DMS53 (cell line): ENCODE results near the gene RARG.

Experiments
- DNase-seq: peaks from one replicate; lab custom pipeline; 2025; lab: John Stamatoyannopoulos, UW

The RARG gene

DNA sequence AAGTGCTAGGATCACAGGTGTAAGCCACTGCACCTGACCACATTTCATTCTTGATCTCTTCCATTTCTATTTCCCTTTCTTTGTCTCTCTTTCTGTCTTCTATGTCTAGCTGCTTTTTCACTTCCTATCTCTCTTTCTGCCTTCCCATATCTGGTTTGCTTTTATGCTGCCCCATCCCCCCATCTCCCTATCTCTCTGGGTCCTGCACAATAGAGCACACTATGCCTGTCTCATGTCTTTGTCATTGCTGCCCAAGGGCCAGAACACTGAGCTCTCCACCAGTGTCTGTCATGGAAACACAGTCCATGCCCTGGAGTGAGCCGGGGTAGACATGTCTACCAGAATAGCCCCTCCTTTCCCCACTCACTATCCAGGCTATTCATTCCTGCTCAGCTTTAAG is 12.3 kb upstream of the RARG start:
- DNase-seq = no peak

DNA sequence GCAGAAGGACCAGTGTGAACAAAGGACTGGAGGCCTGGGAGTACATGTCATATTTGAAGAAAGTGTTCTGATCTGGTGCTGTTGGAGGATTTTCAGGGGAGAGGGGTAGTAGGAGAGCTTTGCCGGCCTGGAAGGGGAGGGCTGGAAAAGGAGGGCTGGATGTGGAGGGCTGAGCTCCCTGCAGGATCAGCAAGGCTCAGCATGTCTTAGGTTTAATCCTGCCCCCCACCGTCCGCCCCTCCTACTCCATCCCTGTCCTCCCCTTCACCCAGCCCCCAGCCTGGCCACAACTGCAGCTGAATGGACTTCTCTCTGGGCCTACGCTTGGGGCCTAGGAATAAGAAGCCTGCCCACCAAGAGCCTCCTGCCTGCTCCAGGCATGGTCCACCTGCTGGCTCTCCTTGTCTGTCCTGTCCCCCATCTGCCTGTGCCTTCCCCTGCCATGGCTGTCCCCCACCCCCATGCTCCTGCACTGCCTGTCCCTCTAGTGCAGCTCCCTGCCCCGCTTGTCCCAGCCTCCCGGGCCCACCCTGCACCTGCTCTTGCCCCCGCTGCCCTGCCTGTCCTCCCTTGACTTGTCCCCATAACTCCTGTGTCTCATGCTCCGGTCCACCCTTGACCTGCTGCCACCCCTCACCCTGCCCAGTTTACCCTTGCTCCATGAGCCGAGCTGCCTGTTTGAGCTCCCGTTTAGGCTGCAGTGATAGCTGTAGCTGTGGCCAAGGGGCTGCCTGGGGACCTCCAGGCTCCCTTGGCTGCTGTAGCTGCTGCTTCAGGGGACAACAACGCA is 9.8 kb upstream of the RARG start:
- DNase-seq = no peak

DNA sequence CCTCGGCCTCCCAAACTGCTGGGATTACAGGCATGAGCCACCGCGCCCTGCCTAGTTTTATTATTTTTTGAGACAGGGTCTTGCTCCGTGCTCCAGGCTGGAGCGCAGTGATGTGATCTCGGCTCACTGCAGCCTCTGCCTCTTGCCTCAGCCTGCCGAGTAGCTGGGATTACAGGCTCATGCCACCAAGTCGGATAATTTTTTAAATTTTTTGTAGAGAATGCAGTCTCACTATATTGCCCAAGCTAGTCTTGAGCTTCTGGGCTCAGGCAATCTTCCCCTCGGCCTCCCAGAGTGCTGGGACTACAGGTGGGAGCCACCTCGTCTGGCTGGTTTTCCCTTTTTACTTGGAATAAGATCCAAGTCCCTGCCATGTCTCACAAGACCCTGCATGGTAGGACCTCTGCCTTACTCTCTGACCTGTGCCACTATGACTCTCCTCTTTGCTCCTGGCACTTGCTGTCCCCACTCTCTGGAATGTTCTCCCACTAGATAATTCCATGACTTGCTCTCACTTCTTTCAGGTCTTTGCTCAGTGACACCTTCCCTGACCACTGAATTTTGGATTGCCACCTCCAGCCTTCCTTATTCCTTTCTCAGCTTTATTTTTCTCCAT is 7.7 kb upstream of the RARG start:
- DNase-seq = no peak

DNA sequence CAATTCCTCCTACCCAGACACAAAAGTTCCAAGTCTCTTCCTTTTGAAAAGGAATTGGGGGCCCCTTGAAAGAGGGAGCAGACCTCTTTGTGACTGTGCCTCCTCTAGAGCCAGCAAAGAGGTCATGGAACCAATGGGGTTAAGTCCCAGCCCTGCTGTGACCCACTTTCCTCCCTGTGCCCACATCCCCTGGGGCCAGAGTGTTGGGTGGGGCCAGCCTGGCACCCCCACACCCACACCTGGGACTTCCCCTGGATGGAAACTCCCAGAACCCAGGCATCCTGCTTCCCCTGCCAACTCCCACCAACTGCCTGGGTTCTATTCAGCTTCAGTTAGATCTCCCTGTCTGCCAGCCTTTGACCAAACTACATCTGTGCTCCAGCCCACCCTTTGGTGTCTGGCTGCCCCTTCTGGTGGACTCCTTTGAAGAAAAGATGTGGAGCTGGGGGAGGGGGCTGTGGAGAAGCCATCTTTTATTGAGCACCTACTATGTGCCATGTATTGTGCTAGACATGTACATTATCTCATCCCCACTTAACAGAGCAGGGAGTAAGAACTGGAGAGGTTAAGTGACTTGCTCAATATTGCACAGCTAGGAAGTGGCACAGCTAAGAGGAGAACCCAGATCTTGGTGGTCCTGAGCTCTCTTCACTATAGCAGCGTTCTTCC is 4.6 kb upstream of the RARG start:
- DNase-seq = no peak

DNA sequence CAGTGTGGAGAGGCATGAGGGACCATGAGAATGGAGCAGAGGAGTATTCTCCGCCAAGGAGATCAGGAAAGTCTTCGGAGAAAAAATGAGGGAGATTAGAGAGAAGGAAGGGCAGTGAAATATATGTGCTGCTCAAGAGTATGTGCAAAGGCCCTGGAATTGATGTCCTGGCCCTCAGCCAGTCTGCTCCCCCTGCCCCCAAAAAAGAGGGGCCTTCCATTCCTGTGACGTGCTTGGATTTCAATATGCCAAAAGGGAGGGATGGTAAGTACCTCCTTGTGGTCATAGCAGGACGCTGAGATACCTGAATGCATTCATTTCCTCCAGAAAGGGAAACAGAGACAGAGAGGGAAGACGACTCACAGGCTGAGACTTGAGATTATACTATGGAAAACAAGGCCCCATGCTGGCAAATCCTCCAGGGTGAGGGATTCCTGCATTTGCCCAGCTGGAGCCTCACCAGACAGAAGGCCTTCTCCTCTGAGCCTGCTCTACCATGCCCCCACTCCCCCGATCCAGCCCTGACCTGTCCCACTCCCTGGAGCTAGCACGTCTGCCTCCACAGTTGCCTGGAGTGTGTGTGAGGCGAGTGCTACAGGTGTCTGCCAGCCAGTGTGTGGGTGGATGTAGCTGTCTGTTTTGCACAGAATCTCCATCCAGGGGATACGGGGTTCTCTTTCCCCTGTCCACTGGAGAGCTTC is 3.9 kb upstream of the RARG start:
- no peak for DNase-seq

DNA sequence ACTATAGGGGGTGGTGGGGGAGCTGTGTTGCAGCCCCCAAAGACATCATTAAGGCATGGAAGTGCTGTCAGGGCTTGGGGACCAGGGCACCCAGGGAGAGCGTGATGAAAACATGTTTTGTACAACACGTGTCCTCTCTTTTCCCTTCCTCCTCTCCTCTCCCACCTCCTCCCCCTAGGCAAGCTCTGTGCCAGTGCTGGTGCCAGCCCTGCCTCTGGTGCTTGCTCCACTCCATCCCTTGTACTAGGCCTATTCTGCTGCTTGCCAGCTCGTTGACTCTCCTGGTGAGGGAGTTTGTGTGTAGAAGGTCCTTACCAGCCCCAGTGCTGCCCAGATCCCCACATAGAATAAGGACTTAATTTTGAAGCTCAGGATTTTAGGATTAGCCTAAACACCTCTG is 3.2 kb upstream of the RARG start:
- no peak for DNase-seq

DNA sequence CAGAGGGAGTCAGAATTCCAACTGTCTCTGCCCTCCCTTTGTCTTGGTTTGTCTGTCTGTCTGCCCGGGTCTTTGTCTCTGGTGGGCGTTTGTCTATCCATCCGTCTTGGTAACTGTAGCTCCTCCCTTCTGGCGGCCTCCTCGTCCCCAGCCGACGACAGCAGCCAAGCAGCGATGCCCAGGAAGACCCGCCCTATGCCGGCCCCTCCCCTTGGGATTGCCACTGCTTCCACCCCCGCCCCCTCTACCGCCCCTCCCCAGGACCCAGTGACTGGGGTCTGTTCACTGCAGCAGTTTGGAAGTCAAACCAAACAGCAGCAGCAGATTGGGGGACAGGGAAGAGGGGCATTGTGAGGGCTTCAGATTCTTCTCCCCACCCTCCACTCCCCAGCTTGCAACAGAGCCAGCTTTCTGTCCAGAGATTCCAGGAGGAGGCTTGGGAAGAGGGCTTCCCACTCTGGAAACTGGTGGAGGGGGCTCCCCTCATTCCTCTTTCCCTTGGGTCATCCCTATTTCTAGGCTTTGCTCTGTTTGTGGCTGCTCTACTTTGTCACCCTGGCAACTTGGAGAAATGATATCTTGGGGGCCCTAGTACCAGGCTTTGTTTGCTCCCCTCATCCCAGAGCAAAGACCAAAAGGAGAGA is 2.4 kb upstream of the RARG start:
- no peak for DNase-seq

DNA sequence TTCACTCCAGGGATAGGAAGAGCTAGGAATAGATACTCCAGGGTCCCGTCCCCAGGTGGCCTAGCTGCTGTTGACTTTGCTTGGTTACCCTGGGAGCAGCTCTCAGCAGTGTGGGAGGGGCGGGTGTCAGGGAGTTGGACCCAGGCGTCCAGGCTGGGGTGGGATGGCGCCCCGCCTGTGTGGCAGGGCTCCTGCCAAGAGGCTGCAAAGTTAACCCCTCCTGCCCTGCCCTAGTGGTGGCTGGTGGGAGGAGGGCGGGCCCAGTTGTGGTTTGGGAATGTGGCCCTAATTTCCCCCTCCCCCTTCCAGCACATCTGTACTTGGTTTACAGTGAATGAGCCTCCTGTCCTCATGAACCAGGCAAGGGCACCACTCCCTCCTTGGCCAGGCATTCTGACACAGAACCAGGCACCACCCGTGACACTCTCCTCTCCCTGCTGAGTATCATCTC is 1.7 kb upstream of the RARG start:
- no peak for DNase-seq

DNA sequence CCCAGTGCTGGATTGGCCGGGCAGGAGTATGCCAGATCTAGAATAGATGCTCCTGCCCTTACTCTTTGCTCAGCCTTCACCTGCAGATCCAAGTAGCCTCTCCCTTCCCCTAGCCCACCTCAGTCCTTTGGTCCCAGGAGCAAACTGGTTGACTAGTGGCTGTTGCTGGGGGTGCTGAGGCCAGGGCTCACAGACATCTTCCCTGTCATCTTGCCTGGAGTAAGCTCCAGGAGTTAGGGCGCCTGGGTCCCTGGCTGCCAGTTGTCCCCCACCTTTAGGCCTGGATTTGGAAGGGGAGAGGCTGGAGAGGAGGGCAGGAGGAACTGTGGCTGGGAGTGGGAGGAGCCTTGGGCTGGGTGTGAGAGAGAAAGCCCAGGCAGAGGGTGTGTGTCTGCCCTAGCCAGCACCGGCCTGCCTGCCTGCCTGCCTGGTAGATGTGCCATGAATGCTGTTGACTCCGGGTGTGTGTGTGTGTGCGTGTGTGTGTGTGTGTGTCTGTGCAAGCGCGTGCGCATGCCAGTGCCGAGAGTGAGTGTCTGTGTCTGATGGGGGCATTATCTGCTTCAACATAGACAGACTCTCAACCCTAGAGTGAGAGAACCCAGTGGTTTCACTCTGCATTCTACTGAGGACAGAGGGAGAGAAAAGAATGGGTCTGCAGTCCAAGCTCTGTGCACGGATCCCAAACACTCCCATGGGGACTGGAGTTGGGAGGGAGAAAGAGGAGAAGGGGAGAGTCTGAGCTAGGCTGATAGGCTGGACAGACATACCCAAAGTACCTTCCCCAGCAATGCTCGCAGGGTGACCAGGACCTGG is 845 bp upstream of the RARG start:
- DNase-seq = peak; percentile 68

DNA sequence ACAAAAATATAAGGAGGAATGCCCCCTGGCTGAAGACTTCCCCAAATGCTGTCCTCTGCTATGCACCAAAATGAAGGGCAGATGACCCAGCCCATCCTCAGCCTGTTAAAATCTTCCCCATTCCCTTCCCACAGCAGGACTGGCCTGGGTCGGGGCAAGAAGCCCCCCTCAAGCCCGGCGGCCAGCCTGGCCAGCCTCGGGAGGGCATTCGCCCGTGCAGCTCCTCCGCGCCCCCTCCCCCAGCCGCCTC is 413 bp downstream of the RARG start:
- DNase-seq = no peak

DNA sequence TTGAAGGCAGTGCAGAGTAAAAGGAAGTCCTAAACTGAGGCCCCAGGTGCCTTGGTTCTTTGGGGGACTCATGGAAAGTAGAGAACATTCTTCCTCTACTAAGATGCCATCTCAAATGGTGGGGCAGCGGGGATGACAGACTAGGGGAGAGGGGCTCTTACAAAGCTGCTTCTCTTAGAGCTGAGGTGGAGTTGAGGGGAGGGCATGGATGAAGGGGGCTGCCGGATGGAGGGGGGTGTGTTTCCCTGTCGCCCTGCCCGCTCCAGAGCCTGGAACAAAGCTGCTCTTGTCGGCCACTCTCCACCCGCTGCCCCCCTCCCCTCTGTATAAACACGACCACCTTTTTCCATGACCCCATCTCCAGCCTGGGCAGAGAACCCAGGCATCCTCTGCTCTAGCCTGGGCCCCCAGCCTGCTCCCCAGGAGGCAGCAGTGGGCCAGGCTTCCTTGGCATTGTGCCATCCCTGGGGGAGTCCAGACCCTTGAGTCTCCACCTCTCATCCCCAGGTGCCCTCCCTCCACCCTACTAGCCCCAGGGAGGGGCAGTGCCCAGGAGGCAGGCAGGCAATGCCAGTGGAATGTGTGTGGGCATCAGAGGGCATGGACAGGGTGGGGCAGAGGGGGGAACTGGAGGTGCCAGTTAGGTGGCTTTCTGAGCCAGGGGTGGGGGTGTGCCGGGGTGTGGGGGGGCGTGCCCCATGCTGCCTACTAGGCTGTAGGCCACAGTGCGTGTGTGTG is 1.7 kb downstream of the RARG start:
- DNase-seq = no peak

DNA sequence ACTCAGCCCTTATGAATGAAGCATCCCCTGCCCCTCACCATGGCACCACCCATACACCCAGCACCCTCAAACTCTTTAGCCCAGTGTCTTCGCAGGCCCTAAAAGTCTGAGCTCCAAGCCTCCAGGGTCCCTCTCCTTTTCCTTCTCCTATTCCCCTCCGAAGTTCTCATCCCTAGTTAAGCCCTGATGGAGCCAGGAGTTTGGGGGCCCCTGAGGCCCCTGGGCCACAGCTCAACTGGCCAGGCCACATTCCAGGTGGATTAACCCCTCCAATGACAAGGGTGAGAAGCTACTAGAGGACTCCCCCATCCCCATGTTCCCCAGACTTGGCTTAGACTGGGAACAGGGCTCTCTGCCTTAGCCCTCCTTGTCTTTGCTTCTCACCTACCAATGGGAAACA is 2.6 kb downstream of the RARG start:
- DNase-seq = no peak

DNA sequence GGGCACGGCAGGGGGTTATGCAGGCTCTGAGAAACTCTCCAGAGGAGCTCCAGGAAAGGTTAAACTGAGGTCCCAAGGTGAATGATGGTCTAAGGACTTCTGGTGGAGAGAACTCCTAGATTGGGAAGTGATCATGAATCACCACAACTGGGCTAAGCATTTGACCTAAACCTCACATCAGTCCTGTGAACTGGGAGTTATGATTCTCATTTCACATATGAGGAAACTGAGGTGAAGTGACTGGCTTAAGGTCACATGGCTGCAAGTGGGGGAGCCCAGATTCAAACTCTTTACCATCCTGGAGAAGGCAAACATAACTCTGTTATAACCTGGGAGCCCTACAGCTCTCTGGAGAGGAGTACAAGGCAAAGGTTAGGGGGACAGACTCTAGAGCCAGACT is 4.2 kb downstream of the RARG start:
- no peak for DNase-seq

DNA sequence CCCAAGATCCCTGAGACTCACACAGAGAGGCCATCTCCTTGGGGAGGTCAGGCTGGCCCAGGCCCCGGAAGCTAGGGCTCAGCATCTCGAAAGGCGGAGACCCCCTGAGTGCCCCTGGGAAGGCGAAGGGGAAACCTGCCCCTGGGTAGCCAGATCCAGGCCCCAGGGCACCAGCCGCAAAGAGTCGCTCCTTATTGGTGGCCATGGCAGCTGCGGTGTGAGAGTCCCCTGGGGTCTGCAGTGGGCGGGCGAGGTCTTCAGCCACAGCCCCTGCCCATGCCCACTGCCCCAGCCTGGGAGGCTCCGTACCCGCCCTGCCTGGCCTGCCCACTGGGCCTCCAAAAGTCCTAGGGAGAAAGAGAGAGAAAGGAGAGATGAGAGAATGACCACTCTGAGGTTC is 4.7 kb downstream of the RARG start:
- DNase-seq = no peak

DNA sequence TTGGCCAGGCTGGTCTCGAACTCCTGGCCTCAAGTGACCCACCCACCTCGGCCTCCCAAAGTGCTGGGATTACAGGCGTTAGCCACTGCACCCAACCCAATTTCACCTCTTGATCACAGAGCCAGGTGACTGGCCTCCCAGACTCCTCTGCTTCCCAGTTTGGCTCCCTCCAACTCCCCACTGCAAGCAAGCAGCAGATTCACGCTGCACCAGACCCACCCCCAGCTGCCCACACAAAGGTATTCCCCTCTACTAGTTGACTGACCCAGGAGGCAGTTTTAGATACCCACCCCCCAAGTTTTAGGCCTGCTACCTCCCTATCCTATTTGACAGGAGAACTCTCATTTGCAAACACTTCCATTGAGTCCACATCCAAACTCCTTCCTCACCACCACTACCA is 5.2 kb downstream of the RARG start:
- DNase-seq = no peak

DNA sequence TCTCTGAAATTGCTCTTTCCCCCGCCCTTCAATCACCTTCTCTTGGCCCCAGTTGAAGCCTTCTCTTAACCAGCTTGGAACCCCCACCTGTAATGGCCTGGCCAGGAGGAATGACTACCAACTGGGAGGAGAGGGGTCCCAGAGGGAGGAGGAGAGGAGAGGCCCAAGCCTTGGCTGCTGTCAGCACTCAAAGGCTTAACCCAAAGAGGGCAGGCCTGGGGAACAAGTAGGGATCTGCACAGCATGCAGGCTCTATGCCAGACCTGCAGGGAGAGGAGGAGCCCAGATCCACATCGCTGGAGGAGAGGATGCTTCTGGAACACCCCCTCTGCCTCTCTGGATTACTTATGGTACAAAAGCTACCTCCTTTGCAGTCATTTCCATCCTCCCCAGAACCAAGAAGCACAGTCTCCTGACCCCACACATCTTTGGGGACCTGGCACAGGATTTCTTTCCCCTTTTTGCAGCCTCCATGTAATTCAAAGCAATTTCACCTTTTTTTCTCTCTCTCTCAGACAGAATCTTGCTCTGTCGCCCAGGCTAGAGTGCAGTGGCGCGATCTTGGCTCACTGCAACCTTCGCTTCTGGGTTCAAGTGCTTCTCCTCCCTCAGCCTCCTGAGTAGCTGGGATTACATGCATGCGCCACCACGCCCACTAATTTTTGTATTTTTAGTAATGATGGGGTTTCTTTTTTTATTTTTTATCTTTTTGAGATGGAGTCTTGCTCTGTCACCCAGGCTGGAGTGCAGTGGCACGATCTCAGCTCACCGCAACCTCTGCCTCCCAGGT is 6.2 kb downstream of the RARG start:
- DNase-seq = no peak

DNA sequence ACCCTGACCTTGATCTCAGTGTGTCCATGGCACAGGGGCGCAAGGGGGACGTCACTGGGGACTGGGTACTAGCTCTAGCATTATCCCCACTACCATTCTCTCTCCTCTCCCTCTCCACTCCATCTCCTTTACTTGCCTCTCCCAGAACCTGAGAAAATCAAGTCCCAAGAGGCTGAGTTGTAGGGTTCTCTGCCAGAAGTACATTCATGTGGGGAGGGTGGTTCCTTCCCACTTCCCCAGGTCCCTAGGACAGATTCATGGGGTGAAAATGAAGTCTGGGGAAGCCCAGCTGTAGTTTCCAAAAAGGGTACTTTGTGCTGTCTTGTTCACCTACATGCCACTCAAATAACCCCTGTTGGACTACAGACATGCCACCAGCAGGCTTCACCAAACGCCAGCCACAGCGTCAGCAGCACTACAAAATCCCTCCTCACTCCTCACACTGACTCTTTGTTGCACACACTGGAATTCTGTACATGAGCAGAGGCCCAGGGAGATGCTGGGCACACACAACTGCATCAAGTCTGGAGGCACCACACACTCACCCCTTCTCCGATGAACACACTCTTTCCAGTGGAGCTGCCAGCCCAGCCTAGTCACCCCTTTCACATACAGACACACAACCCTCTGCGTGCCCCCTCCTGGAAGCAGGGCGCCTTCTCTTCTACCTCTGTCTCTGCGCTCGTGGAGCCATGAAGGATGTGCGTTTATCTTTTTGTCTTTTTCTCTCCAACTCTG is 6.9 kb downstream of the RARG start:
- no peak for DNase-seq

DNA sequence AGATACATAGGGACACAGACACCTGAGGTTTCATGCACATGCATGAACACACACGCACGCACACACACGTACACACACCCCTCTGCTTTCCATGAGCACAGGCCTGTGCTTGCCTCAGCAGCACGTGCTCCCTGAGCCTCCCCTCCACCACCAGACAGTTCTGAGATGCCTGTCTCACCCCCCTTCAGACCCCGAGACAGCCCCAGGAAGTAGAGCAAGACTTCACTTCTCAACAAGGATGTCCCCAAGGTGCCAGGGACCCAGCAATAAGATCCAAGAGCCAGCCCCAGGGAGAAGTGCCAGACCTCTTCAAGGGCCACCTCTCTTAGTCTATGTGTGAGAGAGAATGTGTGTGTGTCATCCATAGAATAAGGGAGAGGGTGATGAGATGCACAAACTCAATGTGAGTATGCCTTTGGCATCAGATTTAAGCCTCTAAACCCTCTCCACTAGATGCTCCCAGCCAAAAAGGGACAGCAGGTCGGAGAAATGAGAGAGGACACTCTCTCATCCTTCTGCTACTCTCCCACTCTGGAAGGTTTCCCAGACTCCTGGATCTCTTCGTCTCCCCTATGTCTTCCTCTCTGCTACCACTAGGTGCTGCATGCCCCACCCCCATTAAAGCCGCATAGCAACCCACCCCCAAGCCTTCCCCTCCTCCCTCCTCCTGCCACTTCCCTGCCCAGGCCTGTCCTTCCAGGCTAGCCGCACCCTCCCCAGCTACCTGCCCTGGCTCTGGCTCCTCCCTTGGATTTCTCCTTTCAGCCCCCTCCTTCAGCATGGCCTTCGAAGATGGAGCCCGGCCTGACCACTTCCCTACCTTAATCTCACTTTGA is 7.7 kb downstream of the RARG start:
- peak; percentile 22 for DNase-seq
